Natural killer cell treated with Interleukin-12 subunit alpha and Interleukin-12 subunit beta and Interleukin-15 and Interleukin-18, amount 100 ng/mL, for 72 hours (primary cell): ENCODE measurements around the gene THAP8. TPM values are rescaled to one million over a fixed set of nuclear protein-coding genes. Genes with fewer than 3 reads are reported as not detected.
"Not testable (repeated sequence)": the region's sequence is repeated elsewhere in the genome, so short reads cannot be mapped to it uniquely, and the experiment has no call there.

ENCODE experiments used
- ATAC-seq, 2 donors: fragments of 150-1000 bp; cut with Tn5 transposase in 1 of 2; sonication (Bioruptor Pico), chemical (Tn5 transposase) in 1 of 2; 2 replicates each; pipeline ENCODE4 v1.10.0; 2021
- DNase-seq: peaks from one replicate; pipeline ENCODE4 v3.0.0; 2022; ENCODE audit warnings: low spot score
- H3K27ac Mint-ChIP-seq, 2 donors: 1 replicate in 1 of 2; 2 replicates in 1 of 2; pipeline ENCODE4 v1.8.0; 2022; ENCODE audit warnings: mixed read lengths in 2 of 2, mild to moderate bottlenecking in 1 of 2, moderate library complexity in 1 of 2
- H3K27me3 Mint-ChIP-seq, 2 donors: 1 replicate in 1 of 2; 2 replicates in 1 of 2; pipeline ENCODE4 v1.8.0; 2022; ENCODE audit warnings: mixed read lengths in 2 of 2
- H3K36me3 Mint-ChIP-seq: one replicate; pipeline ENCODE4 v1.8.0; 2022; ENCODE audit warnings: mixed read lengths
- H3K4me1 Mint-ChIP-seq, 2 donors: 1 replicate in 1 of 2; 2 replicates in 1 of 2; pipeline ENCODE4 v1.8.0; 2022; ENCODE audit warnings: low read depth in 2 of 2, mixed read lengths in 2 of 2, mild to moderate bottlenecking in 1 of 2
- H3K4me3 Mint-ChIP-seq: one replicate; pipeline ENCODE4 v1.8.0; 2022; ENCODE audit warnings: mixed read lengths
- H3K9me3 Mint-ChIP-seq: 2 replicates; pipeline ENCODE4 v1.8.0; 2022; ENCODE audit warnings: mixed read lengths
- total RNA-seq, 2 donors: library from RNA; stranded (reverse); gene quantifications; one replicate each; pipeline ENCODE4 v1.2.3, GENCODE V29; 2022

Gene THAP8
- total RNA-seq, 2 donors from 2014 or later = 0.47 to 1.7 TPM

DNA sequence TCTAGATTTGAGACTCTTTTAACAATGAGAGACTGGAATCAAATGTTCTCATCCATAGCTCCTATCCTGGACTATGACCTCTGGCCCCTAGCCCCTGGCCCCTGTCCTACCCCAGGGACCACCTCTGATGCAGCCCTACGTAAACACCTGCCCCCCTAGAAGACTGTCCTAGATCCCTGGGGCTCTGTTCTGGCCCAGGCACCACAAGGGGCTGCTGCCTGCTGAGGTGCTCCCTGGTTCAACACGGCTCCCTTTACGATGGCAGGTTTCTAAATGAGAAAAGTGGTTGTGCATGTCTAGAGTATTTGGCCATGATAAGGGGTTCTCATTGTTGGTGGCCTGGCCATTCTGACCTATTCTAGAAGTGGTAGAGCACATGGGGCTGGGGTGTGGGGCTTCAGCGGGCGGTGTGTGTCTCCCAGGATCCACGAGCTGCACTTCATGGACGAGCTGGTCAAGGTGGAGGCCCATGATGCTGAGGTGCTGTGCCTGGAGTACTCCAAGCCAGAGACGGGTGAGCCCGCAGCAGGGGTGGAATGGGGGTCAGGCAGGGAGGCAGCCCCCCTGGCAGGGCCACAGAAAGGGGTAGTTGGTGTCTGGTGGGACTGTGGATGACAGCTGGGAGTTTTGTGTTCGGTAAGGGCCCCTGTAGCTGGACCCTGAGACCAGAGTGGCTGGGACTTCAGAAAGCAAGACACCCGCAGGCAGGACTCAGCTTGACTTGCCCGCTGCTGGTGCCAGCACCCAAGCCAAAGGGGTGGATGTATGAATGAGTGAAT, 30.3 kb upstream of the THAP8 start:
- peaks cover 0 to 2% of the 10 kb centered on the region in 2 donors for H3K4me1 Mint-ChIP-seq
- no peak overlapping the region for H3K4me3 Mint-ChIP-seq
- no peaks in the 10 kb centered on the region for H3K27me3 Mint-ChIP-seq
- peaks cover 10% of the 10 kb centered on the region for H3K36me3 Mint-ChIP-seq
- no peak overlapping the region for H3K27ac Mint-ChIP-seq
- no peaks in the 10 kb centered on the region for H3K9me3 Mint-ChIP-seq
- ATAC-seq (no peak), DNase-seq (no peak)

DNA sequence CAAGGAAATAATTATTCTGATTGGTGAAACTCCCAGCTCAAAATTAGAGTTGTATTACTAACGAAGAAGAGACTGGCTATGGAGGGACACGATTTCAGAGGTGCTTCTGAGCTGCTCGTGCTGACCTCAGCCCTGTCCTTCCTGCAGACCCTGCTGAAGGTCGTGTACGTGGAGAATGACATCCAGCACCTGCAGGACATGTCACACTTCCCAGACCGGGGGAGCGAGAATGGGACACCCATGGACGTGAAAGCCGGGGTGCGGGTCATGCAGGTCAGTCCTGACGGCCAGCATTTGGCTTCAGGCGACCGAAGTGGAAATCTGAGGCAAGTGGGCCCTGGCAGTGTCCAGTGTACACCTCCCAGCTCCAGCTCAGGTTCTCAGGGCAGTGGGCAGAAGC, 28.8 kb upstream of the THAP8 start:
- Mint-ChIP-seq H3K9me3 (no peaks in the 10 kb centered on the region), H3K4me3 (no peak overlapping the region), H3K36me3 (peaks cover 12% of the 10 kb centered on the region), H3K4me1 (peaks cover 0 to 2% of the 10 kb centered on the region in 2 donors), H3K27ac (no peak overlapping the region), H3K27me3 (no peaks in the 10 kb centered on the region)
- no peak for DNase-seq
- ATAC-seq = no peak

DNA sequence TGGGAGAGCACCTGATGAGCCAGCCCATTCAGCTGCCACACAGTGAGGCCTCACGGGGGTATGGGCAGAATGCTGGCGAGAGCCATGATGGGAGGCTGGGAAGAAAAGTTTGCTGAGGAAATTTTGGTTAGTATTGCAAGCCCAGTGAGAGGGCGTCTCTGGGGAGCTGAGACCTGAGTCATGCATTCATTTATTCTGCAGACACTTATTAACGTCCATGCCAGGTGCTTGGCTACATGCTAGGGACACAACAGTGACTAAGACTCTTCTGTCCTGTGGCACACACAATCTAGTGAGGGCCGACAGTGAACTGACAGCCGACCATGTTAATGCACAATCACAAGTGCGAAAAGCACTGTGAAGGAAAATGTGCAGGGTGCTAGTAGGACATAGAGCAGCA, 27.8 kb upstream of the THAP8 start:
- Mint-ChIP-seq H3K36me3 (peaks cover 12% of the 10 kb centered on the region), H3K27me3 (no peaks in the 10 kb centered on the region), H3K4me3 (no peak overlapping the region), H3K27ac (no peak overlapping the region), H3K9me3 (no peaks in the 10 kb centered on the region), H3K4me1 (peaks cover 0 to 2% of the 10 kb centered on the region in 2 donors)
- DNase-seq (no peak), ATAC-seq (no peak)

DNA sequence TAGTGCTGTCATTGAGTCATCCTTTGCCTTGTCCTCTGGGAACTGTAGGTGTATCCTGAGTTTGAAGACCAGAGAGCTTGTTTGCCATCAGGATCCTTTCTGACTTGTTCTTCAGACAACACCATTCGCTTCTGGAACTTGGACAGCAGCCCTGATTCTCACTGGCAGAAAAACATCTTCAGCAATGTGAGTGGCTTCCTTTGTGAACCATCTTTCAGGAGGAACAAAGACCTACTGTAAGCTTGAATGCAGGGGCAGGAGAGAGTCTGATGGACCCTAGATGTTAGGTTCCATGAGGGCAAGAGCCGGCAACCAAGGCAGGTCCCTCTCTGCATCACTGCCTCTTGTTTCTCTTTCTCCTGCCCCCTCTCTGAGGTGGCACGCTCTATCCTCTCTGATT, 27.3 kb upstream of the THAP8 start:
- peaks cover 12% of the 10 kb centered on the region for H3K36me3 Mint-ChIP-seq
- H3K9me3 Mint-ChIP-seq = no peaks in the 10 kb centered on the region
- H3K27ac Mint-ChIP-seq = no peak overlapping the region
- DNase-seq (no peak), ATAC-seq (no peak)
- H3K4me1 Mint-ChIP-seq = peaks cover 0 to 2% of the 10 kb centered on the region in 2 donors
- no peak overlapping the region for H3K4me3 Mint-ChIP-seq
- no peaks in the 10 kb centered on the region for H3K27me3 Mint-ChIP-seq

DNA sequence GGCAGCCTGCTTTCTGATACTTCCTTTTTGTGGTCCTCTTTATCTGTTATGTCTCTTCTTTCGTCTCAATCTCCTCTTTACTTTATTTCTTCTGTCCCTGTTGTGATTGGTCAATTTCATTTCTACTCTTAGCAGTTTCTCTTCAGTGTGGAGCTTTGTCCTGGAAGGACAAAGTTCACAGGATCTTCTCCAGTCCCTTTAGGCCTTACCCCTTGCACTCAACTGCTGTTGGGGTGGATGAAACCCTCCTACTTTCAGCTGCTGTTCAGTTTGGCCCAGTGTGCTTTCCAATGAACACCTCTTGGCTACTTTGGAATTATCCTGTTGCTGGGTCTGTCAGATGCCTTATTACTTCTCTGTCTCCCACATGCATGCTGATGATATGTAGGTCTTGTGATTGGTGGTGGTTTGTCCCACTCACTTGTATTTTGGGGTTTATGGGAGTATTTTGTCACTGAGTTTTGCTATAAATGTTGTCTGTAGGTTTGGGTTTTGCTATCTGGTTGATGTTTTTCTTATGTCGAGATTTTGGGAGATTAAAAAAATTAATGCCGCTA, 25.4 kb upstream of the THAP8 start:
- DNase-seq (no peak), ATAC-seq (no peak)
- H3K4me1 Mint-ChIP-seq = peaks cover 0 to 2% of the 10 kb centered on the region in 2 donors
- no peak overlapping the region for H3K27ac Mint-ChIP-seq
- peaks cover 12% of the 10 kb centered on the region for H3K36me3 Mint-ChIP-seq
- no peaks in the 10 kb centered on the region for H3K27me3 Mint-ChIP-seq
- no peaks in the 10 kb centered on the region for H3K9me3 Mint-ChIP-seq
- no peak overlapping the region for H3K4me3 Mint-ChIP-seq

DNA sequence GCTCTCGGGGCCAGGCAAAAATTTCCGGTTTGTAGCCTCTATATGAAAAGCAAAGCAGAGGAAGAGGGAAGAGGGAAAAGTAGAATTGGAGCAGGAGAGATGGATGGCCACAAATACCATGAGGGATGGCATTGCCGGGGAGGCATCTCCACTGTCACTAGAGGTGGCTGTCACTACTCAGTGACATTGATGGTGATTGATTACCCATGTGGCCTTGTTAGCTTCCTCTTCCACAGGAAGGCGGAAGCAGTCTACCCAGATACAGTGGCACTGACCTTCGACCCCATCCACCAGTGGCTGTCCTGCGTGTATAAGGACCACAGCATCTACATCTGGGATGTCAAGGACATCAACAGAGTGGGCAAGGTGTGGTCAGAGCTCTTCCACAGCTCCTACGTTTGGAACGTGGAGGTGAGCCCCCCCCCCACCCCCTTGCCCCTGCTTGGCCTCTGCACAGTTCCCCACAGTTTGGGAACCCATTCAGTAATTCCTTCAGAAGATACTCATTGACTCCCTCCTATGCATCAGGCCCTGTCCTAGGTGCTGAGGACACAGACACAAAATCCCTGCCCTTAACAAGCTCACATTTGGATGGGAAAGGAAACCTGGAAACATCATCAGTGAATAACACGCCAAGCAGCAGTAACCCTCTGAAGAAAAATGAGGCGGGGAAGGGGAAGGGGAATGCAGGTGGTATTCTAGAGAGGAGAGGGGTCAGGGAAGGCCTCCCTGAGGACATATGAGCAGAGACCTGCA, 19.2 kb upstream of the THAP8 start:
- no peak for DNase-seq
- no peaks in the 10 kb centered on the region for H3K27me3 Mint-ChIP-seq
- no peak overlapping the region for H3K4me3 Mint-ChIP-seq
- H3K4me1 Mint-ChIP-seq = peaks cover 0 to 4% of the 10 kb centered on the region in 2 donors
- no peak overlapping the region for H3K27ac Mint-ChIP-seq
- H3K36me3 Mint-ChIP-seq = no peaks in the 10 kb centered on the region
- no peak for ATAC-seq
- H3K9me3 Mint-ChIP-seq = no peaks in the 10 kb centered on the region

DNA sequence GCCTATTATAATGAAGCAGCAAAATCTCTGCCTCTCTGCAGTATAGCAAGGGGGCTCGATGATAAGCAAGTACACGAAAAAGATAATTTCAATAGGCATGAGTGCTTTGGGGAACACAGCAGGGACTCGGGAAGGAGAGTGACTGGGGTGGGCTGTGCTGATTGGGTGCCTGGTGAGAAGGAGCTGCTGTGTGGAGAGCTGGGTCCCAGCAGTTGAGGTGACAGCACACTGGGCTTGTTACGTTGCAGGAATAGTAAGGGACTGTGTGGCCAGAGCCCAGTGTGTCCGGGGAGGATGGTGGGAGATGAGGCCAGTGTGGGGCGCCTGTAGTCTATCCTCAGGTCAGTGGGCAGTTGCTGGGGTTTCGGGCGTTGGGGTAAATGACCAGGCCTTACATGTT, 18.0 kb upstream of the THAP8 start:
- Mint-ChIP-seq H3K9me3 (no peaks in the 10 kb centered on the region), H3K27ac (no peak overlapping the region), H3K4me1 (peaks cover 0 to 4% of the 10 kb centered on the region in 2 donors), H3K4me3 (no peak overlapping the region), H3K36me3 (peaks cover 6% of the 10 kb centered on the region), H3K27me3 (no peaks in the 10 kb centered on the region)
- no peak for DNase-seq
- ATAC-seq = no peak

DNA sequence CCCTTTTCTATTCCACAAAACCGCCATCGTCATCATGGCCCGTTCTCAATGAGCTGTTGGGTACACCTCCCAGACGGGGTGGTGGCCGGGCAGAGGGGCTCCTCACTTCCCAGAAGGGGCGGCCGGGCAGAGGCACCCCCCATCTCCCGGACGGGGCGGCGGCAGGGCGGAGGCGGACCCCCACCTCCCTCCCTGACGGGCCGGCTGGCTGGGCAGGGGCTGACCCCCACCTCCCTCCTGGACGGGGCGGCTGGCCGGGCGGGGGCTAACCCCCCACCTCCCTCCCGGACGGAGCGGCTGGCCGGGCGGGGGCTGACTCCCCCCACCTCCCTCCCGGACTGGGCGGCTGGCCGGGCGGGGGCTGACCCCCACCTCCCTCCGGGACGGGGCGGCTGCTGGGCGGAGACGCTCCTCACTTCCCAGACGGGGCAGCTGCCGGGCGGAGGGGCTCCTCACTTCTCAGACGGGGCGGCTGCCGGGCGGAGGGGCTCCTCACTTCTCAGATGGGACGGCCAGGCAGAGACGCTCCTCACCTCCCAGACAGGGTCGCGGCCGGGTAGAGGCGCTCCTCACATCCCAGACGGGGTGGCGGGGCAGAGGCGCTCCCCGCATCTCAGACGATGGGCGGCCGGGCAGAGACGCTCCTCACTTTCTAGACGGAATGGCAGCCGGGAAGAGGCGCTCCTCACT, 14.9 kb upstream of the THAP8 start:
- not testable (repeated sequence) for H3K36me3 Mint-ChIP-seq, H3K27me3 Mint-ChIP-seq

DNA sequence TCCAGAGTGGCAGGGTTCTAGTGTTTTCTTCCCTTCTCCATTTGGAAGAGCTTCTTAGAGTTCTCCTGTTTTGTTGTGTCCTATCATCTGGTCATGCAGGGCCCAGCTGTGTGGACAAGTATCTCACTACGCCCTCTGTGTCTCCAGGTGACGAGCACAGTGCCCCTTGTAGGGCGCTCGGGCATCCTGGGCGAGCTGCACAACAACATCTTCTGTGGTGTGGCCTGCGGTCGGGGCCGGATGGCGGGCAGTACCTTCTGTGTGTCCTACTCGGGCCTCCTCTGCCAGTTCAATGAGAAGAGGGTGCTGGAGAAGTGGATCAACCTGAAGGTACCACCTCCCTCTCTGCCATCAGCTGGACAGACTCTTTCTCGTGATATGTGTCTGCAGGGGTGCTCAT, 13.6 kb upstream of the THAP8 start:
- Mint-ChIP-seq H3K27ac (no peak overlapping the region), H3K9me3 (no peaks in the 10 kb centered on the region), H3K4me1 (peaks cover 0 to 4% of the 10 kb centered on the region in 2 donors), H3K4me3 (no peak overlapping the region), H3K36me3 (peaks cover 6% of the 10 kb centered on the region), H3K27me3 (no peaks in the 10 kb centered on the region)
- ATAC-seq (no peak), DNase-seq (no peak)

More for the DNA sequence above, 14.9 kb upstream of the THAP8 start:
- not testable (repeated sequence) for H3K4me3 Mint-ChIP-seq, ATAC-seq, DNase-seq, H3K27ac Mint-ChIP-seq, H3K9me3 Mint-ChIP-seq, H3K4me1 Mint-ChIP-seq

DNA sequence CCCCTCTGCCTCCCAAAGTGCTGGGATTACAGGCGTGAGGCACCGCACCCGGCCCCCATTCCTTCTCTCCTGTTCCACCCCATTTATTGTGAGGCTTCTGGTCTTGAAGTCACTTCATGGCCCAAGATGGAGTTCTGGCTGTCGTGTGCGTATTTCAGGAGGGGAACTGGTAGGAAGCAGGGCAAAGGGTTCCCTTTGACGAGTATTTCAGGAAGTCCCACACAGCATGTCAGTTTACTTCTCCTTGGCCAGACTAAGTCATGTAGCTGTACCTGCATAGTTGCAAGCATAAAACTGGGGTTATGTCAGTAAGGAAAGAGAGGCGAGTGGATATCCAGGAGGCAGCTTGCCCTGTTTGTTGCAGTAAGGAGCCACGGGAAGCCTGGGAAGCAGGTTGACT, 10.7 kb upstream of the THAP8 start:
- Mint-ChIP-seq H3K4me1 (no peaks in the 10 kb centered on the region), H3K9me3 (no peaks in the 10 kb centered on the region), H3K27ac (no peak overlapping the region), H3K4me3 (no peak overlapping the region), H3K27me3 (no peaks in the 10 kb centered on the region), H3K36me3 (peaks cover 10% of the 10 kb centered on the region)
- ATAC-seq (no peak), DNase-seq (no peak)

DNA sequence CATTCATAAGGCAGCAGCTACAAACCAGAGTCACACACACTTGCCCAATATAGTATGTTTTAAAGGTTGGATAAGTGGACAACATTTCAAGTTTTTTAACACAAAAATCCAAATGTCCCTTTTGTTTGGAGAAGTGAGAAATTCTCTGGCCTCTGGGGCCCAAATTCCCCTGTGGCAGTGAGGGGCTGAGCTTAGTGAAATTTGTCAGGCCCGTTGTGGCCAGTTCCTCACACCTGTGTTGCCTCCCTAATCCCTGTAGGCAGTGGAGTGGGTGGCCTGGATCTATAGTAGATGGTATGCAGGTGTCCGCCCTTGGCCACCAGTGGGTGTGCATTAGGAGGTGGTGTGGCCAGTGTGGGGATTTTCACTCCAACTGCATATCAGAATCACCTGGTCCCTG, 7.3 kb upstream of the THAP8 start:
- DNase-seq = no peak
- no peak overlapping the region for H3K27ac Mint-ChIP-seq
- H3K36me3 Mint-ChIP-seq = peaks cover 4% of the 10 kb centered on the region
- H3K9me3 Mint-ChIP-seq = no peaks in the 10 kb centered on the region
- no peak overlapping the region for H3K4me3 Mint-ChIP-seq
- peaks cover under 1 to 6% of the 10 kb centered on the region in 2 donors for H3K4me1 Mint-ChIP-seq
- no peaks in the 10 kb centered on the region for H3K27me3 Mint-ChIP-seq
- no peak for ATAC-seq

DNA sequence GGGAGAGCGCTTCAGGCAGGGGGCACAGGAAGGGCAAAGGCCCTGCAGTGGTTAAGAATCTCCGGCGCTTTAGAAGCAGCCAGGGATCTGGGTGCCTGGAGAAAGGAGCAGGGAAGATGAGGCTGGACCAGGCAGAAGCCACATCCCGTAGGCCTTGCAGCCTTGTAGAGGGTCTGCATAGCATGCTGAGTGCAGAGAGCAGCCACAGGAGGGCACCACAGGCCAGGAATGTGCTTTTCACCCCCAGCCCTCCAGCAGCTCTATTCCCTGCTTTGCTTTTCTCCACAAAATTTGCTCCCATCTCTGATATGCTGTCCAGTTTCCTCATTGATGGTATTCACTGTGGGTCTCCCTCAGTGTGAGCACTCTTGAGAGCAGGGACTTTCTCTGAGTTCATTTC, 6.3 kb upstream of the THAP8 start:
- DNase-seq (no peak), ATAC-seq (no peak)
- no peaks in the 10 kb centered on the region for H3K27me3 Mint-ChIP-seq
- H3K9me3 Mint-ChIP-seq = no peaks in the 10 kb centered on the region
- peaks cover 7 to 13% of the 10 kb centered on the region in 2 donors for H3K4me1 Mint-ChIP-seq
- H3K4me3 Mint-ChIP-seq = no peak overlapping the region
- H3K27ac Mint-ChIP-seq = no peak overlapping the region
- H3K36me3 Mint-ChIP-seq = peaks cover 4% of the 10 kb centered on the region

DNA sequence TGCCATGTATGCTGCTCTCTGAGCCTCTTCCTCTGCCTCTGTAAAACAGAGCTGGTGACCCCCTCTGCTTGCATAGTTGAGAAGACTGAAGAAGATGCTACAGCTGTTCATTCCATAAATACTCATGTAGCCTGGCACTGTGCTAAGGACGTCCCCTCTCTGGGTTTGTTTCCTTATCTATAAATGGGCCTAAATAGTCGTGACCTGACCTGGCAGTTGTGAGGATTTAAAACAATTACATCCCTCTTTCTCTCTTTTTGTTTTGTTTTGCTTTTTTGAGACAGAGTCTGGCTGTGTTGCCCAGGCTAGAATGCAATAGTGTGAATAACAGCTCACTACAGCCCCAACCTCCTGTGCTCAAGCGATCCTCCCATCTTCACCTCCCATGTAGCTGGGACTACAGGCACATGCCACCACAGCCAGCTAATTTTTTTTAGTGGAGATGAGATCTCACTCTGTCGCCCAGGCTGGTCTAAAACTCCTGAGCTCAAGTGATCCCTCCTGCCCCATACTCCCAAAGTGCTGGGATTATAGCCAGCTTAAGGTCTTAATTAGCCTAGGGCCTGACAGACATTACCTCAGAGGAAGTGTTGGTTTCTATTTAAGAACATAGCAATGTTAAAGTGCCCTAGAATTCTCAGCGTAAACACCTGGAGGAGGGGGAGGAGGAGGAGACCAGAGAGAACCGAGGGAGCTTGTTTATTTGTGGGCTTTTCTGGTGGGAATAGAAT, 5.3 kb upstream of the THAP8 start:
- peaks cover 4% of the 10 kb centered on the region for H3K36me3 Mint-ChIP-seq
- H3K4me3 Mint-ChIP-seq = no peak overlapping the region
- no peak overlapping the region for H3K27ac Mint-ChIP-seq
- H3K9me3 Mint-ChIP-seq = no peaks in the 10 kb centered on the region
- peaks cover 10 to 16% of the 10 kb centered on the region in 2 donors for H3K4me1 Mint-ChIP-seq
- ATAC-seq (no peak), DNase-seq (no peak)
- no peaks in the 10 kb centered on the region for H3K27me3 Mint-ChIP-seq
